GM19438 (cell line): ENCODE data around the gene ARL16.
A peak's percentile ranks its signal among the peaks of the same experiment; 100 is the strongest.

Source experiments
- ATAC-seq: cut with Tn5 transposase; IDR thresholded peaks from one replicate; pipeline ENCODE4 v1.9.1; 2021; ENCODE audit warnings: low read depth; ENCODE audit not compliant: unreplicated experiment

The ARL16 gene

DNA sequence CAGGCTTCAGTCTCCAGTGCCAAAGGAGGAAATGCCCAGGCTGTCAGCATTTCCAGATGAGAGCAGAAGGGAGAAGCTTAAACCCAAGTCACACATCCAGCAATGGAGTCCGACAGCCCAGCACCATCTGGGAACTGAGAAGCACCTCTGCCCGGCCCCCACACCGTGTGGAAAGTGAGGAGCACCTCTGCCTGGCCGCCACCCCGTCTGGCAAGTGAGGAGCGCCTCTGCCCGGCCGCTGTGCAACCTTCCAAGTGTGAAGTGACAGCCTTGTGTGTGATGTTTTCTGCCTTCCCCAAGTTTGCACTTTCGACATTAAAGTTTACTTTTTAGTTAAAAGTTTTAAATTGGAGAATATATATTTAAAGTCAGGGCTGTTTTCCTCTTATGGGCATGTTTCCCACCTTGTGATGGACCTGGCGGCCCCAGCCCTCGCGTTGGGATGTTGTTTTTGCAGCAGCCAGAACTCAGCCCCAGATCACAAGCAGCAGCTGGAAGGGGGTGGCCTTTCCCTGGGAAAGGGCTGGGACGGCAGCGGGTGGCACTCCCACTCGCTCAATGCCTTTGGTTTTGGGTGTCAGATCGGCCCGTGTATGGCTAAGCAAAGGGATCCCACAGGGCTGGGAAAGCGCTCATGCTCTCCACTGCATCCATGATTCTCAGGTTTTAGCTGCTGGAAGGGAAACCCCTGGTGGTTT lies 9.9 kb downstream of the ARL16 start:
- no peak for ATAC-seq

DNA sequence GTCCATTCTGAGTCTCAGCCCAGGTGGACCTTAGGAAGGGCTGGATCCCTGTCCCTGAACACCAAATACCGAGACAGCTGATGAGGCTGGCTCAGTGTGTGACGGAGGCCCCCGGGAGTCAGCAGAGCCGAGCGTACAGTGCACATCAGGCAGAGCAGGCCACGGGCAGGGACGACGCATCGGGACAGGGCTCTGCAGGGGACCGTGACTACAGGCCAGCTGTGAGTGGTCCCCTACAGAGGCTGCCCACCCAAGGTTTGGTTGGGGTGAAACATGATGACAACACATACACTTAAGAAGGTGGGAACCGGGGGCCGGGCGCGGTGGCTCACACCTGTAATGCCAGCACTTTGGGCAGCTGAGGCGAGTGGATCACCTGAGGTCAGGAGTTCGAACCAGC lies 10.6 kb downstream of the ARL16 start:
- ATAC-seq = no peak

GRCh38 chr17:81672504-81672903 lies 11.1 kb downstream of the ARL16 start:
- ATAC-seq = no peak

- ATAC-seq = no peak
Measured at GRCh38 chr17:81667754-81668153, 15.8 kb downstream of the ARL16 start.

DNA sequence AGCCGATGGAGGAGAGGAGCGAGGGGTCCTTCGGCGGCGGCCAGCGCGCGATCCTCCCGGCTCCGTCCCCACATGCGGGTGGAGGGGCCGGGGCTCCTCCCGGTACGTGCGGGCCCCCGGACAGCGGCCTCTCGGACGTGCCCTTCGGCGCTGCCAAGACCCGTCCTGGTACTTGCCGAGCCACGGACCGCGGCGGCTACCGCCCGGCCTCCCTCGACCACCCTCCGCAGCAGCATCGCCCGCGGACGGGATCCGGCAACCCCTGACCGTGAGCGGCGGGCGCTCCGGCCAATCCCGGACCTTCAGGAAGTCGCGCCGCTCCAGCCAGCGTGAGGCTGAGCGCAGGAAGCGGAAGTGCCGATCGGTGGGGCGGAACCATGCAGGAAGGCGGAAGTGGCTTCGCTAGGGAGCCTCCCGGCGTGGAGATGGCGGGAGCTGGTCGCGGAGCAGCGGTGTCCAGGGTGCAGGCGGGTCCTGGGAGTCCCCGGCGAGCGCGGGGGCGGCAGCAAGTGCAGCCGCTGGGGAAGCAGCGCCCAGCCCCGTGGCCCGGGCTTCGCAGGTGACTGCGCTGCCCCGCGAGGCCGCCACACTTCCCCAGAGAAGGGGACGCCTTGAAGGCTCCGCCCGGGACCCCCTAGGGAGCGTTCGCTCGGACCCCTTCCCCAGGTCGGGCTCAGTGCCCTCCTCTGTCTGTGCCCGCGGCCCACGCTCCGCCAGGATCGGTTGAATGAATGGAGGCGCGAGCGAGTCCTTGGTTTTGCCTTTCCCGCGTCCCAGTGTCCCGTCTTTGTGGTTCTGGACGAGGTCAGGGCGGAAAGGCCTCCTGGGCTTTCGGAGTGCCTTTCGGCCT lies 17.0 kb downstream of the ARL16 start, which contains the start of the genes CCDC137 and OXLD1:
CCDC137 (plus strand) TSS at position 396 of the 850 bp plus-strand sequence; CDS start at position 426, 30 bp downstream.
OXLD1 (minus strand) TSS at position 264 of the 850 bp plus-strand sequence; CDS start at position 236, 28 bp downstream.
- peak; percentile 88 for ATAC-seq

DNA sequence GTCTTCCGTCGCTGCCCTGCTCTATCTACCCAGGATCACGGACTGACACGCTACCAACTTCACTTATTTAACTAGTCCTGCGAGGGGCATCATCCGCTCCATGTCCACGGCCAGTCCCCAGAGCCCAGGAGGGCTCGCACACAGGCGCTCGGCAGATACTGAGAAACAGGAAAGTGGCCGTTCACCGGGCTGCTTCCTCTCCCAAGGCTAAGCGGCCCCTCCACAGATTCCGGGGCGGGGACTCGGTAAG lies 17.6 kb downstream of the ARL16 start:
- ATAC-seq = no peak

GRCh38 chr17:81665205-81666091 lies 18.1 kb downstream of the ARL16 start:
- ATAC-seq = peak; percentile 3

DNA sequence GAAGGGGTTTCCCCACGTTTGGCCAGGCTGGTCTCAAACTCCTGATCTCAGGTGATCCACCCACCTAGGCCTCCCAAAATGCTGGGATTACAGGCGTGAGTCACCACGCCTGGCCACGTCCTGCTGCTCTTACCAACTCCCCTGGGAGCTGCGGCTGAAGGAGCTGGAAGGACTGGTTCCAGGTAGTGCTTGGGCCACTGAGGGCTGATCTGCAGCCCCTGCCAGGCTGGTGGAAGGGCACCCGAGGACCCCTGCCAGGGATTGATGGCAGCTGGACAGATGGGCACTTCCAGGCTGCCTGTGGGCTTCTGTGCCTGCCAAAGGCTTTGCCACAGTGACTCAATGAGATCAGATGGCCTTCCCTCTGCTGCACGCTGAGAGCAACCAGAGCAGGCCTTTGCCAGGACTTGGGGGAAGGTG lies 19.5 kb downstream of the ARL16 start:
- no peak for ATAC-seq

GRCh38 chr17:81662002-81662401 lies 21.6 kb downstream of the ARL16 start:
- no peak for ATAC-seq

DNA sequence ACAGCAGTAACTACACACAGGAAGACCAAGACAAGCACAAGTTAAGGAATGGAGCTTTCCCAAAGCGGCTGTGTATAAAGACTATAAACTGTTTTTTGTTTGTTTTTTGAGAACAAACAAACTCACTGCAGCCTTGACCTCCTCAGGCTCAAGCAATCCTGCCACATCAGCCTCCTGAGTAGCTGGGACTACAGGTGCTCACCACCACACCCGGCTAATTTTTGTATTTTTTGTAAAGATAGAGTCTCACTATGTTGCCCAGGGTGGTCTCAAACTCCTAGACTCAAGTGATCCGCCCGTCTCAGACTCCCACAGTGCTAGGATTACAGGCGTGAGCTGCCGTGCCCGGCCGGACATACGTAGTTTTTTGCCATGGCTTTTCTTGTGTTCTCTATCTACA lies 23.2 kb downstream of the ARL16 start:
- no peak for ATAC-seq

GRCh38 chr17:81659038-81659437 lies 24.6 kb downstream of the ARL16 start:
- no peak for ATAC-seq

DNA sequence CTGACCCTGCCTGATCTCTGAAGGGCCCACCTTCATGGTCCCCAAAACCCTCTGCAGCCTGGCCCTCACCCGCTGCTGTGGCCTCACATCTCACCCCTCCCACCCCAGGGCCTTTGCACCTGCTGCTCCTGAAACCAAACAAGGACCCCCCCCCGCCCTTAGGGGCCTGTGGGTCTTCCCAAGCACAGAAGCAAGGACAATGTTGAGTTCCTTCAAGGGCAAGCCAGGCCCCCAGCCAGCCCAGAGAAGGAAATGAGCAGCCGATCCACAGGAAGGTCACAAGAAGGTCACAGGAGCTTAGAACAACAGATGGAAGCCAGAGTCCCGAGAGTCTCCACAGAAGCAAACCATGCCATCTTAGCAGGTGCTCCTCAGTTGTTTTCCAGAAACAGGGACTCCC lies 26.8 kb downstream of the ARL16 start:
- no peak for ATAC-seq

DNA sequence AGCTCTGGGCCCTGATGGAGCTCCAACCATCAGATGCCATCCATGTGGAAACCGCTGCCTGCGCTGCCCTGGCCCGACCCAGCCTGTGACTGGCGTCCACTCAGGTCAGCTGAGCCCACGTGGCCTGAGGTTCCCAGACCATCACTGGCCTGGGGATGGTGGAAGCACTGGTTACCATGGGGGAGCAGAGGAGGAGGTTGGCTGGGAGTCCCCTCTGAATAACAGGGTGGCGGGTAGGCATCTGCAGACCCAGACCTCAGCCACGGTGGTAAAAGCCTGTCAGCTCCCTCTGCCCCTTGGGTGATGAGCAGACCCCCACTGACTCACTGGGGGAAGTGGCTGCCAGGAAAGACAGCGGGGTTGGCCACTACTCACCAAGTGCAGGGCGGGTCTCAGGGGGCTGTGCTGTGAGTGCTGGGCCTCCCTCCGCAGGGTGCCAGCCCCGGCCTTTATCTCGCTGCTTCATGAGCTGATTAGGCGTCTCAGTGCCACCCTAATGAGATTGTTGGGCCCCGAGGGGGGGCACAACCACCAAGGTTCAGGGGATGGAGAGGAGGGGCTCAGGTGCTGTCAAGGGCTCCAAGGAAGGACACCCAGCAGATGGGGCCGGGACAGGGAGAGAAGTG lies 27.4 kb downstream of the ARL16 start, which contains the start of gene PDE6G:
PDE6G (minus strand) TSS at position 425 of the 626 bp plus-strand sequence. CDS start 3,237 bp downstream, outside the sequence.
- ATAC-seq = no peak

DNA sequence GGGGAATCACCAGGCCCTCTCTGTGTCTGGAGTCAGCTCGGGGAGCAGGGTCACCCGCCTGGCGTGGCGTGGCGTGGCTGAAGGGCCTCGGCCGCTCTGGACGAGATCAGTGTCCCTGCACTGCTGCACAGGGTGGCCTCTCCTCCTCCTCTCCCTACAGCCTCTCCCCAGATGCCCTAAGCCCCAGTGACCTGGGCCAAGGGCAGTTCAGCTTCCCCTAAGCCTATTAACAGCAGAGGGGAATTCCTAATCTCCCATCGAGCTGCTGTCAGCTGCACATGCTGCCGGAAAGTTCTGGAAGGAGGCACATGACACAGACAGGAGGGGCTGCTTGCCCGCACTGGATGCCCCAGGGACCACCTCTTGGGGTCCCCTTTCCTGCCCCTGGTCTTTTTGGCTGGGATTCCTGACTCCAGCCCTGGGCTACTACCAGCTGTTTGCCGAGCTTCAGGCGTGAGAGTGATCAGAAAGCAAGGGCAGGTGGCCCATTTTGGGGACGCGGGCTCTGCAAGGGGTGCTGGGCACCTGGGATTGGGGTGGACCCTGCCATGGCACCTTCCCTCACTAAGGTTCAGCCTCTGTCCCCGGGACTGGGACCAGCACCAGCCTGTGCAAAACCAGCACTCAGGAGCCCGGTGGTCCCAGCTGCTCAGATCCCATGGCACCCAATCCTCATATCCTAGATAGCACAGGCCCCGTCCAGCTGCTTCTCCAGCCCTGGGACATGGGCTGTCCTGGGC lies 28.0 kb downstream of the ARL16 start:
- ATAC-seq = no peak

DNA sequence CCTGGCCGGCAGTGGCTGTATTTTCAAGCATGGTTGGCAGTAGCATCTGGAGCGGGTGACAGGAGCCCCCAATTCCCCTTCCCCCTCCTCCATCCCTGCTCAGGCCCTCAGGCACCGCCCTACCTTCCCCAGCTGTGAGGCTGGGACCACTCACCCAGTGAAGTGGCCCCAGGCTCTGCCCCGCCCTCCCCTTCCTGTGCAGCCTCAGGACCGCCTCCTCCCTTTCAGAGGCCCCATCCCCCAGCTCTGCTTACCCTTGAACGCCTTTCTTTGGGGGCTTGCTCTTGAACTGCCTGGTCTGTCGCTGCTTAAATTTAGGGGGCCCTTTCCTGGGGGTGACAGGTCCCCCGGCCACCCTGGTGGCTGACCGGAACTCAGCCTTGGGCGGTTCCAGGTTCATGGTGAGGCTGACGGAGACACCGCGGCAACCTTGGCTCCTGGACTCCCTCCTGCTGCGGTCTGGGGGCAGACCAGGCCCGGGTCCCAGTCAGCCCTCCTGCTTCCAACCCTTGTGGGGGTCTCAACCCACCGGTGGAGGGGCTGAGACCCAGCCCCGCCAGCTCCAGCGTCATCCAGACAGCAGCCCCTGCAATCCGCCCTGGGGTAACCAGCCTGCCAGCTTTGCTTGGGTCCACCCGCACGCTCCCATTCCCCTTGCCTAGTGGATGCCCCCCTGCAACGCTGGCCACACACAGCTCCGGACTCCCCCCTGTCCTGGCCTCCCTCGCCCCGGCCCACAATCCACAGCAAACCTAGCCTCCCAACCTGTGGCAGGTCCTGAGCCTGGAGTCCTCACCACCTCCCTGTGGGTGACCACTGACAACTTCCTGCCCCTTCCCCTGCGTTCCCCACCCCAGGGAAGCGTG lies 30.5 kb downstream of the ARL16 start:
- no peak for ATAC-seq

GRCh38 chr17:81651692-81652091 lies 31.9 kb downstream of the ARL16 start:
- ATAC-seq = no peak

DNA sequence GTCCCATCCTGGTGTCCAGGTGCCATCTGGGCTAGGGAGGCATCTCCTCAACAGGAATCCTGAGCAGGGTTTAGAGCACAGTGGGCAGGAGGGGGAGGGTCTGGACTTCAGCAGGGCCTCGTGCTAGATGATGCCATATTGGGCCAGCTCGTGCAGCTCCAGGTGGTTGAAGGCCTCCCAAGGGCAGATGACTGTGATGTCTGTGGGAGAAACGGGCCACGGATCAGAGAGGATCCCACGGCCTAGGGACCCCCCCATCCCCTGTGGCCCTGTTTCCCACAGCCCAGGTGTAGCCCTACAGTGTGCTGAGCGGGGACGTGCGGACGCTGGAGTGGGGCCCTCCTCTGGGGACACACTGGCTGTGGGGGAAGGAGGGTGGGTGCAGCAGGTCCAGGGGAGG lies 32.6 kb downstream of the ARL16 start:
- ATAC-seq = no peak

DNA sequence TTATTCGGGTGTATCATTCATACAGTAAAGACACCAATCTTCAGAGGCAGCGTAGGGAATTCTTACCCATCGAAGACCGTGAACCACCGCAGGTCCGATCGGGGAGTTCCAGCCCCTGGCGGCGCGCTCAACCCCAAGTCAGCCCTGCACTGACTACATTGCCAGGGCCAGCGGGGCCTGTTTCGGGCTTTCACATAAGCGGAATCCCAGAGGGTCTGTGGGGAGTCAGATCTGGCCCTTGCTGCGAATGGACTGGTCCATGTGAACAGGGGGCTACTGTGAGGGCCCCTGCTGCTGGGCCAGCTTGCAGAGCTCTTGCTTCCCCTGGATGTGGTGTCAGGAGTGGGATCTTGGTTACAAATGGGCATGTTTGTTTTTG lies 34.9 kb downstream of the ARL16 start:
- ATAC-seq = no peak
